Amniotic stem cell (primary cell): ENCODE data around the gene NXNL1.

ENCODE experiments used
- DNase-seq: peaks from one replicate; lab custom pipeline; 2025; lab: John Stamatoyannopoulos, UW

NXNL1 gene

DNA sequence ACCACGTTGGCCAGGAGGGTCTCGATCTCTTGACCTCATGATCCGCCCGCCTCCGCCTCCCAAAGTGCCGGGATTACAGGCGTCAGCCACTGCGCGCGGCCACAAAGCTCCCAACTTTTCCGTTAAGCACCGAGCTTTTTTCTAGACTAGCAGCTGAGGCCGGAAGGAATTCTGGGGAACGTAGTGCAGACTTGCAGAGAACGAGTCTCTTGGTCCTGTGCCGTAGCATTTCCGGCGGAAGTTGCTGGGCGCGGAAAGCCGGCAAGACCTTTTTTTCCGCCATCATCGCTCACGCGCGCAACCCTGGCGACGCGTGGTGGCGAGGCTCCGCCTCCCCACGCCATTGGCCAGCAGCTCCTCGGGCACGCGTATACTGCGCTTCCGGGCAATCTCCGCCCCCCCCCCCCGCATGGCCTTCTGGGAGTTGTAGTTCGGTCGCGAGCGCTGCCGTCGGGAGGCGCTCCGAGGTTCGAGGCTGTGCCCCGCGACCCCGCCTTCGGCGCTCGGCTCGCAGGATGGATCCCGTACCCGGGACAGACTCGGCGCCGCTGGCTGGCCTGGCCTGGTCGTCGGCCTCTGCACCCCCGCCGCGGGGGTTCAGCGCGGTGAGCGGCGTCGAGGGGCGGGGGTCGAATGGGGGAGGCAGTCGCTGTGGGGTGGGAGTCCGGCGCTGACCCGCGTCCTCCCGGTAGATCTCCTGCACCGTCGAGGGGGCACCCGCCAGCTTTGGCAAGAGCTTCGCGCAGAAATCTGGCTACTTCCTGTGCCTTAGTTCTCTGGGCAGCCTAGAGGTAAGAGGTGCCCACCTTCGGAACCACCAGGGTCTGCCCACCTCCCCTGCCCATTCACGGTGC, 40.9 kb downstream of the NXNL1 start, which contains the start of gene MVB12A:
TSS of gene MVB12A (plus strand) at position 427 of the 854 bp plus-strand sequence. CDS start at position 516, 89 bp downstream.
- peak; percentile 96 for DNase-seq

DNA sequence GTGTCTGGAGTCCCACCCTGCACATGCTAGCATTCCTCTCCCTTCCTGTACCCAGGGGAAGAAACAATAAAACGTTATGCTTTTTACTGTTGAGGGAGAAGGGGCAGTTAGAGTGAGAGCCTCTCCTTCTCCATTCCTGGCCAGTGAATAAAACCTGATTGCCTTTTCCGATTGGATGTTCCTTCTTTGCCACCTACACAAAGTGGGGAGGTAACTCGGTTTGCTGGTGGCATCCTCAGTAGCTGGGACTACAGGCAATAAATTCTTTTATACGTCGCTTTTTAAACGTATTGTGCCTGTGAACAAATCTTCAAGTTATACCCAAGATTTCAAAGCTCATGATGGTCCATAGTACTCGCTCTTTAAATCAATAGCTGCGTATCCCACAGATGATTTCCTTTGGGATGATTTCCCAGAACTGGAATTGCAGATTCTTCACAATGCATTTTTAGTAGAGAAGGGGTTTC, 41.5 kb downstream of the NXNL1 start:
- no peak for DNase-seq

DNA sequence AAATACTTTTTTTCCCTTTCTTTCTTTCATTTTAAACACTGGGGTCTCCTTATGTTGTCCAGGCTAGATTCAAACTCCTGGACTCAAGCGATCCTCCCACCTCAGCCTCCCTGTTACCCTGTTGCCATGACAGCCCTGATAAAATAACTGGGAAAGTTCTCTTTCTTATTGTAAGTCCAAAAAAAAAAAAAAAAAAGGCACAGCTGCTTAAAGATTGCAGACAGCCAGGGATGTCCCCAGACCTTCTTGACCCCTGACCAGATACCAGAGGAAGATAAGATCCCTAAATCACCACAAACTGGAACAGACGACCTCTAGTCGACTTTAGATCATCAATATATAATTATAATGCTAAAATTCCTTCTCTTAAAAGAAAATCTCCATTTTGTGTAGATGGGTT, 42.0 kb downstream of the NXNL1 start:
- DNase-seq: no peak

DNA sequence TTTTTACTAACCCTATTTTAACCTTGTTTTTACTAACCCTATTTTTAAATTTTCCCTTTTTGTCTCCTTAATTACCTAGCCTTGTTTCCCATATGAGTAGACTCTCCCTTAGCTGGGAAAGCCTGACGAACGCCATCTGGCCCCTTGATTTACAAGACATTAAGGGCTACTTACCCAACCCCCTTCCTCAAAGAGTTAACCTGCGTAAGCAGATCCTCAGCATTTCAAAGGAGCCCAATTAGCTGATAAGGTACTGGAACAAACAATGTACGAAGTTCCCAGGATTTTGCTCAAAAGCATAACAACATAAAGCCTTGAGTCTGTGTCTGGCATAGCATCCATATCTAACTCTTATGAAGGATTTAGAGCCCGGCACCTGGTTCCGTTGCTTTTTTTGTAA, 45.6 kb downstream of the NXNL1 start:
- DNase-seq: no peak

DNA sequence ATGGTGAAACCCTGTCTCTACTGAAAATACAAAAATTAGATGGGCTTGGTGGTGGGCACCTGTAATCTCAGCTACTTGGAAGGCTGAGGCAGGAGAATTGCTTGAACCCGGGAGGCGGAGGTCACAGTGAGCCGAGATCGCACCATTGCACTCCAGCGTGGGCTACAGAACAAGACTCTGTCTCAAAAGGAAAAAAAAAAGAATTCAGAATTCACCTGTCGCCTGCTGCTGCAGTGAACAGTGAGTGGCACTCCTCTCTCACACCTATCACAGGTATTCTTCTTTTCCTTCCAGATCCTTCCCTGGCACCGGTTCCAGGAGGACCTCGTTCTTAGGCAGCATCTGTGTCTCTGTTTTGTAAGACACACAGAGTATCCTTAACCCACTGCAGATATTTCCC, 46.6 kb downstream of the NXNL1 start:
- DNase-seq: no peak

DNA sequence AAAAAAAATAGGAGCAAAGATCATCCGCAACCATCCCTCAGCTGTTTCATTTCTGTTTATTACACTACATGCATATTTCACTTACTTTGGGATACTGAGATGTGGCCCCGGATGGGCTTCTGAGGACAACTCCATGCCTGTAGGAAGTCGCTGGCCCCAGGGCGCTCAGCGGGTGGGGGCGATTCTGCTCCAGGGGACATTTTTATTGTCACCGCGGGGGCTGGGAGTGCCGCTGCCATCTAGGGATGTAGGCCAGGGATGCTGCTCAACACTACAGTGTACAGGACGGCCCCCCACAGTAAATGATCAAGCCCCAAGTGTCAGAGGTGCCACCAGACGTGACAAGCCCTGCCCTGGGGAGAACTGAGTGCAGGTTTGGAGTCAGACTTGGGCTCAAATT, 48.9 kb downstream of the NXNL1 start:
- no peak for DNase-seq

DNA sequence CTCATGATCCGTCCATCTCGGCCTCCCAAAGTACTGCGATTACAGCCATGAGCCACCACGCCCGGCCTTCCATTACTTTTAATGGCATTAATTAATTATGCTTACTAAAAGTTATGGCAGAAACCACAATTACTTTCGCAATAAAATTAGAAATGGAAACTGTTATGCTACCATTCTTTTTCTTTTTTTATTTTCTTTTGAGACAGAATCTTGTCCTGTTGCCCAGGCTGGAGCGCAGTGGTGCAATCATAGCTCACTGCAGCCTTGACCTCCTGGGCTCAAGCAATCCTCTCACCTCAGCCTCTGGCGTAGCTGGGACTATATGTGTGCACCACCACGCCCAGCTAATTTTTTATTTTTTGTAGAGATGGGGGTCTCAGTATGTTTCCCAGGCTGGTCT, 50.7 kb downstream of the NXNL1 start:
- DNase-seq: no peak

DNA sequence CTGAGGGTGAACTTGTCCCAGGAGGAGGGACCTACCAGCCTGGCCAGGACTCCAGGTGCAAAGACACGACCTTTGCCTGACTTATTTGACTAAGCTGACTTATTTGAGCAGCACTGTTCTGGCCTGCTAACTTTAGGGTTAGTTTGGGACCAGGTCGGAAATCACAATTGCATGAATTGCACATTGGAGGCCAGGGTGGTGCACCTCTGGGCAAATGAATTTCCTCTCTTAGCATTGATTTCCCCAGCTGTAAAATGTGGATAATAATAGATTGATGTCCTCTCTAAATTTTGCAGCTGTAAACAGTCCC, 53.9 kb downstream of the NXNL1 start:
- no peak for DNase-seq

DNA sequence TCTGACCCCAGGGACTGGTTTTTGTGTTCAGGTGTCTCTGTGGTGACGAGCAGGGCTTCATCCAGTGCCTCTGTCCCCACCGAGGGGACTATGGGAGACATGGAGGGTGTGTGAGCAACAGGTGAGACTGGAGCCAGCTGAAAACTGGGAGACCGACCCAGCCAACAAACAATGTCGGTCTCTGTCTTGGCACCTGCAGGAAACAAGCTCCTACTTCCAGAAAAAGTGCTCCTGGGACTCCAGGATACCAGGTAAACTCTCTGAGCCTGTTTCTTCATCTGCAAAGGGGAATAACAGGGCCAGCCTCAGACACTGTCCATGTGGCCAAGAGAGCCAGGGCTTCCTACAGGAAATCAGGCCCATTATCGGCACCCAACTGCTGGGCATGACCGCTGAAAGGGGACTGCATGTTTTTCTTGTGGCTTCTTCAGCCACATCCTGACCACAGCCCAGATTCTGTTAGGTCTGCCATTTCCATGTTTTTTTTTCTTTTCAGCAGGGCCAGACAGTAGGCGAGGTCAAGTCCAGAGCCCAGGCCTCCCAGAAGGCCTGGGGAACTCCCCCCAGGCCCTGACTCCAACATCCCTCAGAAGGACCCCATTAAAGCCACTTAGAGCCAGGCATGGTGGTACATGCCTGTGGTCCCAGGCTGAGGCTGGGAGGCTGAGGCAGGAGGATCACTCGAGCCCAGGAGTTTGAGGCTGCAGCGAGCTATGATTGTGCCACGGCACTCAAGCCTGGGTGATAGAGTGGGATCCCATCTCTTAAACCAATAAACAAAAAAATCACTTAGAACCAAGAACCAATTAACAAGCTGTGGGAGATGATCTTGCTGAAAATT, 54.5 kb downstream of the NXNL1 start:
- DNase-seq: no peak
